RWPE2 (cell line): Measurements from ENCODE around the gene GPHN.
A peak's percentile ranks its signal among the peaks of the same experiment; 100 is the strongest.

ENCODE experiments used
- ATAC-seq: fragments of 200-7000 bp; cut with Tn5 transposase; 3 replicates; pipeline ENCODE4 v1.9.1; 2021; ENCODE audit warnings: low read depth
- DNase-seq: peaks from one replicate; pipeline ENCODE4 v3.0.0-alpha.2; 2020; ENCODE audit warnings: low spot score
- H3K27ac ChIP-seq: fragments of 450-650 bp; 2 replicates; pipeline ENCODE4 v1.5.1; 2017; ENCODE audit warnings: mild to moderate bottlenecking; ENCODE audit not compliant: poor library complexity, severe bottlenecking
- H3K27me3 ChIP-seq: fragments of 250-450 bp; sonication (Bioruptor Pico); 2 replicates; pipeline ENCODE4 v1.5.1; 2021; ENCODE audit warnings: mild to moderate bottlenecking, moderate library complexity; ENCODE audit not compliant: insufficient read depth, poor library complexity, severe bottlenecking
- H3K36me3 ChIP-seq: fragments of 250-450 bp; sonication (Bioruptor Pico); 2 replicates; pipeline ENCODE4 v1.5.1; 2020; ENCODE audit warnings: low read depth, mild to moderate bottlenecking, moderate library complexity
- H3K4me1 ChIP-seq: fragments of 250-450 bp; sonication (Bioruptor Pico); 2 replicates; pipeline ENCODE4 v1.5.1; 2021; ENCODE audit warnings: mild to moderate bottlenecking, moderate library complexity; ENCODE audit not compliant: insufficient read depth, poor library complexity, severe bottlenecking
- H3K4me3 ChIP-seq: fragments of 250-450 bp; sonication (Bioruptor Pico); 2 replicates; pipeline ENCODE4 v1.5.1; 2021; ENCODE audit warnings: mild to moderate bottlenecking, moderate library complexity; ENCODE audit not compliant: severe bottlenecking
- H3K9me3 ChIP-seq: fragments of 250-450 bp; sonication (Bioruptor Pico); 2 replicates; pipeline ENCODE4 v1.5.1; 2021; ENCODE audit warnings: mild to moderate bottlenecking, moderate library complexity; ENCODE audit not compliant: severe bottlenecking
- CTCF ChIP-seq: fragments of 450-650 bp; IDR thresholded peaks from one replicate; pipeline ENCODE4 v1.5.1; 2017; ENCODE audit warnings: mild to moderate bottlenecking, moderate library complexity; ENCODE audit not compliant: poor library complexity, severe bottlenecking

The GPHN gene

GRCh38 chr14:67168110-67168441 lies 660.1 kb downstream of the GPHN start:
- no peak for DNase-seq
- H3K4me3 ChIP-seq: no peak overlapping the region
- H3K27ac ChIP-seq: peak overlapping the region; percentile 37
- TF ChIP-seq CTCF: no peak
- no peaks in the 10 kb centered on the region for H3K36me3 ChIP-seq
- H3K9me3 ChIP-seq: peaks cover under 1% of the 10 kb centered on the region
- no peak for ATAC-seq
- H3K4me1 ChIP-seq: peaks cover 9% of the 10 kb centered on the region
- H3K27me3 ChIP-seq: no peaks in the 10 kb centered on the region

GRCh38 chr14:67170660-67171059 lies 662.7 kb downstream of the GPHN start:
- no peak for TF ChIP-seq CTCF
- H3K4me1 ChIP-seq: peaks cover 9% of the 10 kb centered on the region
- no peaks in the 10 kb centered on the region for H3K36me3 ChIP-seq
- peaks cover 7% of the 10 kb centered on the region for H3K9me3 ChIP-seq
- ATAC-seq: no peak
- H3K27me3 ChIP-seq: no peaks in the 10 kb centered on the region
- DNase-seq: no peak
- H3K4me3 ChIP-seq: no peak overlapping the region
- no peak overlapping the region for H3K27ac ChIP-seq

DNA sequence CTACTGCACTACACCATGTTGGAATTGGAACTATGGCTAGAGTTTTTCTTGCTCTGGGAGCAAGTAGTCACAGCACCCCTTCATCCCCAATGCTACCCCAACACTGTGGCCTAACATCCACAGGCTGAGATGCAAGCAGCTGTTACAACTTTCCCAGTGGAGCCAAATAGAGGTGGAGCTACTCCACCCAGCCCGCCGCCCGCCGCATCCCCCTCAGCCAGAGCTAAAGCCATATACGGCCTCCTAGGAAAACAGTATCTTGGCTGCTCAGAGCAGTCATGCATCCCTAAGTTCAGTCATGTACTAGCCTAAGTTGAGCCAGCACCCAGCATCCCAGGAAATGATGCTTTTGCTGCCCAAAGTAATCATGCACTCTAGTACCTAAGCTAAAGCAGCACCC lies 664.1 kb downstream of the GPHN start:
- ATAC-seq (no peak), DNase-seq (no peak)
- Histone ChIP-seq H3K4me1 (peaks cover 9% of the 10 kb centered on the region), H3K9me3 (peaks cover 7% of the 10 kb centered on the region), H3K27me3 (no peaks in the 10 kb centered on the region), H3K4me3 (no peak overlapping the region), H3K36me3 (no peaks in the 10 kb centered on the region), H3K27ac (no peak overlapping the region)
- no peak for TF ChIP-seq CTCF

DNA sequence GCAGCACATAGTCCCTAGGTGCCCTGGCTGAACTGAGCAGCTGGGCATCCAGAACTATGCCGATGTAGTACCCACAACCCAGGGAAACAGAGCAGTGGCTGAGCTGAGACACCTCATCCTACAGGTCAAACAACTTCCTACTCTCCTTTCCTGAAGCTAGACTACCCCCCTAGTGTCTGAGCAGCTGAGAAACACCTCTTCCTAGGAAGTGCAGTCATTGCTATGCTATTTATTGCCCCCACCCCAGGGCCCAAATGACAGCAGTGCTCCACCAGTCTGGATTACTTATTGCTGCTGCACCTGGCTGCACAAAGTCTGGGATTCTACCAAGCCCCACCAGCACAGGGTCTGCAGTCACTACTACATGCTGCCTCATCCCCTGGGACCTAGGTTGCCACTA lies 664.6 kb downstream of the GPHN start:
- DNase-seq: no peak
- Histone ChIP-seq H3K27me3 (no peaks in the 10 kb centered on the region), H3K27ac (no peak overlapping the region), H3K9me3 (peaks cover 7% of the 10 kb centered on the region), H3K36me3 (no peaks in the 10 kb centered on the region), H3K4me3 (no peak overlapping the region), H3K4me1 (peaks cover 7% of the 10 kb centered on the region)
- no peak for TF ChIP-seq CTCF
- no peak for ATAC-seq

- Histone ChIP-seq H3K27ac (no peak overlapping the region), H3K4me1 (no peaks in the 10 kb centered on the region), H3K27me3 (no peaks in the 10 kb centered on the region), H3K9me3 (peaks cover 9% of the 10 kb centered on the region), H3K36me3 (no peaks in the 10 kb centered on the region), H3K4me3 (no peak overlapping the region)
- no peak for ATAC-seq
- no peak for DNase-seq
- no peak for TF ChIP-seq CTCF
Measured at GRCh38 chr14:67173719-67174118, 665.8 kb downstream of the GPHN start.
